Measurements from ENCODE around the gene ATAD1.

ATAD1 gene

GRCh38 chr10:87794285-87794684 lies 23.7 kb downstream of the ATAD1 start:
- TF ChIP-seq CTCF (IDR thresholded peaks at IDR 0.05; ENCODE audit: low read depth, low read length), result no peak
- no peak overlapping the region for H3K4me3 ChIP-seq (ENCODE audit: low read depth, low read length)

GRCh38 chr10:87790185-87790584 lies 27.8 kb downstream of the ATAD1 start:
- H3K4me3 ChIP-seq (ENCODE audit: low read depth, low read length), result no peak overlapping the region
- TF ChIP-seq CTCF (IDR thresholded peaks at IDR 0.05; ENCODE audit: low read depth, low read length), result no peak

- TF ChIP-seq CTCF (IDR thresholded peaks at IDR 0.05; ENCODE audit: low read depth, low read length), result no peak
Measured at GRCh38 chr10:87786421-87786820, 31.6 kb downstream of the ATAD1 start.

GRCh38 chr10:87782721-87783120 lies 35.3 kb downstream of the ATAD1 start:
- no peak for TF ChIP-seq CTCF (IDR thresholded peaks at IDR 0.05; ENCODE audit: low read depth, low read length)
- no peak overlapping the region for H3K4me3 ChIP-seq (ENCODE audit: low read depth, low read length)

More at GRCh38 chr10:87786421-87786820, 31.6 kb downstream of the ATAD1 start:
- no peak overlapping the region for H3K4me3 ChIP-seq (ENCODE audit: low read depth, low read length)

GRCh38 chr10:87781545-87781944 lies 36.5 kb downstream of the ATAD1 start:
- TF ChIP-seq CTCF (IDR thresholded peaks at IDR 0.05; ENCODE audit: low read depth, low read length), result no peak
- no peak overlapping the region for H3K4me3 ChIP-seq (ENCODE audit: low read depth, low read length)

GRCh38 chr10:87776328-87776727 lies 41.7 kb downstream of the ATAD1 start:
- no peak for TF ChIP-seq CTCF (IDR thresholded peaks at IDR 0.05; ENCODE audit: low read depth, low read length)

GRCh38 chr10:87775766-87776165 lies 42.3 kb downstream of the ATAD1 start:
- TF ChIP-seq CTCF (IDR thresholded peaks at IDR 0.05; ENCODE audit: low read depth, low read length), result no peak
- H3K4me3 ChIP-seq (ENCODE audit: low read depth, low read length), result peak overlapping the region; percentile 37; the same call in 1 of the 2 replicates

More at GRCh38 chr10:87776328-87776727, 41.7 kb downstream of the ATAD1 start:
- no peak overlapping the region for H3K4me3 ChIP-seq (ENCODE audit: low read depth, low read length)
